ENCODE measurements around the gene TMEM25. TPM values are rescaled to one million over a fixed set of nuclear protein-coding genes. Genes with fewer than 3 reads are reported as not detected.
A peak's percentile ranks its signal among the peaks of the same experiment; 100 is the strongest.

TMEM25 gene
- total RNA-seq, 4 donors from 2014 or later, result 12.6 to 25.6 (median 20.7) TPM

- H3K9me3 ChIP-seq, result no peaks in the 10 kb centered on the region
- no peak for DNase-seq (ENCODE audit: low spot score in 2 of 2)
- H3K27me3 ChIP-seq, result no peaks in the 10 kb centered on the region
- H3K4me1 ChIP-seq, result peaks cover 0 to 75% (median 15%) of the 10 kb centered on the region in 4 donors
- H3K36me3 ChIP-seq, result peaks cover 0 to 37% (median 0%) of the 10 kb centered on the region in 3 donors
- TF ChIP-seq POLR2A (IDR thresholded peaks at IDR 0.05) (no peak), CTCF (IDR thresholded peaks at IDR 0.05) (no peak), EP300 (IDR thresholded peaks at IDR 0.05) (no peak)
- H3K4me3 ChIP-seq, result no peak overlapping the region
- no peak overlapping the region for H3K27ac ChIP-seq
- WGBS, 2 donors, result 74 to 75% methylated on average over 2 of the region's 2 CpGs
Measured at GRCh38 chr11:118526688-118527087, 4.3 kb upstream of the TMEM25 start.

DNA sequence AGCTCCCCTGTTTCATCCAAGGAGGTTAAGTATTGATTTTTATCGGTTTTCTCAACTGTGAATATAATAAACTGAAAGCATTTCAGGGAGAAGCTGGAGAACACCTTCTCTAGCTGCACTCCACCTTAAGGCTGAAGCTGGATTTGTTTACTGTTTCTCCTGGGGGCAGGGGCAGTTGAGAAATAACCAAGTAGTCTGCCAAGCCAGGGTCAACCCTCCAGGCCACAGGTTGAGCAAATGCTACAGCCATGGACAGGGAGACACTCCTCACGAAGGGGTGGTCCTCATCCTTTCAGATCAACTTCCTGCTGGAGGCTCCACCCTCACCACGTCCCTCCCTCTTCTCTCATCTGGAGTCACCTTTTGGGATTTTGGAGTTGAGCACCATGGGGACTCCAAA is 3.9 kb upstream of the TMEM25 start, which contains the start of gene TTC36:
TTC36 (plus strand) TSS at position 366 of the 400 bp plus-strand sequence; CDS start at position 387, 21 bp downstream.
- 63 to 65% methylated on average over 3 of the region's 3 CpGs for WGBS, 2 donors
- Histone ChIP-seq H3K4me1 (peaks cover 0 to 75% (median 15%) of the 10 kb centered on the region in 4 donors), H3K27ac (no peak within 1 kb of the TSS), H3K4me3 (no peak within 1 kb of the TSS), H3K36me3 (peaks cover 0 to 33% (median 0%) of the 10 kb centered on the region in 3 donors), H3K27me3 (no peaks in the 10 kb centered on the region), H3K9me3 (no peaks in the 10 kb centered on the region)
- TF ChIP-seq POLR2A (IDR thresholded peaks at IDR 0.05) (no peak), EP300 (IDR thresholded peaks at IDR 0.05) (no peak), CTCF (IDR thresholded peaks at IDR 0.05) (no peak)
- no peak for DNase-seq (ENCODE audit: low spot score in 2 of 2)

GRCh38 chr11:118528511-118528910 is 2.5 kb upstream of the TMEM25 start:
- peaks cover 0 to 19% (median 0%) of the 10 kb centered on the region in 3 donors for H3K36me3 ChIP-seq
- 94 to 96% methylated on average over 6 of the region's 6 CpGs for WGBS, 2 donors
- H3K4me1 ChIP-seq, result peaks cover 0 to 70% (median 15%) of the 10 kb centered on the region in 4 donors
- no peaks in the 10 kb centered on the region for H3K9me3 ChIP-seq
- DNase-seq (ENCODE audit: low spot score in 2 of 2), result no peak
- no peak overlapping the region for H3K4me3 ChIP-seq
- no peak overlapping the region for H3K27ac ChIP-seq
- no peaks in the 10 kb centered on the region for H3K27me3 ChIP-seq
- no peak for TF ChIP-seq EP300 (IDR thresholded peaks at IDR 0.05)
- no peak for TF ChIP-seq POLR2A (IDR thresholded peaks at IDR 0.05)
- no peak for TF ChIP-seq CTCF (IDR thresholded peaks at IDR 0.05)

- peak overlapping the region in 3 of 4 donors; percentile 54 to 91 (median 87) for H3K4me3 ChIP-seq
- TF ChIP-seq EP300 (IDR thresholded peaks at IDR 0.05) (no peak), CTCF (IDR thresholded peaks at IDR 0.05) (no peak), POLR2A (IDR thresholded peaks at IDR 0.05) (no peak)
- H3K36me3 ChIP-seq, result peaks cover 0 to 15% (median 0%) of the 10 kb centered on the region in 3 donors
- no peak overlapping the region for H3K27ac ChIP-seq
- no peaks in the 10 kb centered on the region for H3K27me3 ChIP-seq
- 56 to 71% methylated on average over 5 of the region's 5 CpGs for whole genome bisulfite sequencing, 2 donors
- DNase-seq (ENCODE audit: low spot score in 2 of 2), result no peak
- peaks cover 0 to 63% (median 14%) of the 10 kb centered on the region in 4 donors for H3K4me1 ChIP-seq
- H3K9me3 ChIP-seq, result no peaks in the 10 kb centered on the region
Measured at GRCh38 chr11:118529584-118530175, 1.3 kb upstream of the TMEM25 start.

DNA sequence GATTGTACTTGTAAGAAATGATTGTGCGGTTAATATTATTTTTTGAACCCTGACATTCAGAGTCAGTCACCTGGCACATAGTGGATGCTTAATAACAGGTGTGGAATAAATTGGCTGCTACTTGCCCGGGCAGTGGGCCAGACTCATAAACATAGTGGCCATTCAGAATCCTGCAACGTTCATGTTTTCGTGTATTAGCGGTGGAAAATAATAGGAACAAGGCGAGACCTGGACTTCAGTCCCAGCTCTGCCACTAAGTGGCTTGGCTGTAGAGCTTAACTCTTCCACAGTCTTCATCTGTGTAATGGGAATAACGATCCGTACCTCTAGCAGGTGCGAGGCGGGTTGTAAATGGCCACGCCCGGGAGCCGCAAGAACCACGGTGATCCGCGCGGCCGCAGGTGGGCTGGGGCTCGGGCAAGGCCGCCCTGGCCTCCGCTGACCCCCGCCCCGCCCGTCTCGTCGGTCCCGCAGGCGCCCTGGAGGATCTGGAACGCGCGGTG is 761 bp upstream of the TMEM25 start:
- H3K27ac ChIP-seq, result peak overlapping the region in 3 of 4 donors; percentile 67 to 82 (median 81)
- peaks cover 0 to 15% (median 0%) of the 10 kb centered on the region in 3 donors for H3K36me3 ChIP-seq
- WGBS, 2 donors, result 4% methylated on average over 23 to 27 of the region's 31 CpGs
- H3K9me3 ChIP-seq, result no peaks in the 10 kb centered on the region
- peak overlapping the region; percentile 54 to 91 (median 88) for H3K4me3 ChIP-seq
- DNase-seq (ENCODE audit: low spot score in 2 of 2), result no peak
- no peaks in the 10 kb centered on the region for H3K27me3 ChIP-seq
- TF ChIP-seq EP300 (IDR thresholded peaks at IDR 0.05) (no peak), POLR2A (IDR thresholded peaks at IDR 0.05) (no peak), CTCF (IDR thresholded peaks at IDR 0.05) (no peak)
- peaks cover 0 to 59% (median 11%) of the 10 kb centered on the region in 4 donors for H3K4me1 ChIP-seq

Data from tibial nerve (tissue), 4 donors.